Stimulated activated CD4-positive, alpha-beta T cell treated with anti-CD3 and anti-CD28 coated beads, Interleukin-12 subunit alpha, Interleukin-12 subunit beta, amount 100 ng/mL, for 48 hours (primary cell): Measurements from ENCODE around the gene PROSER2.
A peak's percentile ranks its signal among the peaks of the same experiment; 100 is the strongest.

ENCODE experiments used
- DNase-seq, 3 donors: peaks; one replicate each; pipeline ENCODE4 v3.0.0-alpha.2; 2020; ENCODE audit warnings: low read depth in 2 of 3, low spot score in 1 of 3

The PROSER2 gene

DNA sequence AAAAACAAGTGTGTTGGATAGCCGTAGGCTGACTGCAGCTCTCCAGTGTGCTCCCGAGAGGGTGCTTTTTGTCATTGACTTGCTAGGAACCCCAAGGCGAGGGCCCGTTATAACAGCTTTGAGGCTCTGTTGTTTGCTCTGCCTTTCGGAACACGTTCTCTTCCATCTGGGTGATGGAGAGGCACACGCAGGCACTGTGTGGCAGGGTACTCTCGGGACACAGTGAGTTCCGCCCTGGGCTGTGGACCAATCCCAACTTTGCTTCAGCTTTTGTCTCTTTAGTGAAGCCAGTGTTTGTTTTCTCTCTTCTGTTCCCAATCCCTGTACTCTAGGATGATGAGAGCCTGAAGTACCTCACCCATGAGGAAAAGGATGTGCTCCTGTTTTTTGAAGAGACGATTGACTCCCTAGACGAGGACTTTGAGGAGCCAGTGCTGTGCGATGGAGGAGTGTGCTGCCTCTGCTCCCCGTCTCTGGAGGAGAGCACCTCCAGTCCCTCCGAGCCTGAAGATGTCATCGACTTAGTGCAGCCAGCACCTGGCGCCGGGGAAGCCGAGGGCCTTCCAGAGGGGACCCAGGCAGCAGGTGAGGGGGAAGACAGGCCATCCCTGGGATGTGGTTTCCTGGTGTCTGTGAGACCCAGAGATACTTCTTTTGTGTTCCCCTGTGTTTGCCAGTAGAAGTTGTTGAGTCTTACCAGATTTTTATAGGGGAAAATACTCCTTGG is 43.2 kb downstream of the PROSER2 start:
- no peak for DNase-seq

GRCh38 chr10:11869219-11869618 is 46.1 kb downstream of the PROSER2 start:
- no peak for DNase-seq

DNA sequence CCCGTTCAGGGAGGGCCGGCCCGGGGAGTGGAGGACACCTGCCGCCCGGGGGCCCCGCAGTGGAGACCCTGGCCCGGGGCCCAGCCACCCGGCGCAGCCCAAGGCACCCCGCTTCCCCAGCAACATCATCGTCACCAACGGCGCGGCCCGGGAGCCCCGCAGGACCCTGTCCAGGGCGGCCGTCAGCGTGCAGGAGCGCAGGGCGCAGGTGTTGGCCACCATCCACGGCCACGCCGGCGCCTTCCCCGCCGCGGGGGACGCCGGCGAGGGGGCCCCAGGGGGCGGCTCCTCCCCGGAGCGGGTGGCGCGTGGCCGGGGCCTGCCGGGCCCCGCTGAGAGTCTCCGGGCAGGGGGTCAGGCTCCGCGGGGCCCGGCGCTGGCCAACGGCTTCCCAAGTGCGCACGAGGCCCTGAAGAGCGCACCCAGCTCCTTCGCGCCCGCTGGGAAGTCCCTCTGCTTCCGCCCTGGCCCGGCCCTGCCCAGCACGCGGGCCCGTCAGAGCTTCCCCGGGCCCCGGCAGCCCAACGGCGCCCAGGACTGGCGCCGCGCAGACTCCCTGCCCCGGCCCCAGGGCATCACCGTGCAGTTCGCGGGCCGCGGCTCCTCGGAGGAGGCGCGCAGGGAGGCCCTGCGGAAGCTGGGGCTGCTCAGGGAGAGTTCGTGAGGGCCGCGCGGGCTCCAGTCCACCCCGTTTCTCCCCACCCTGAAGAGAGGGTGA is 46.7 kb downstream of the PROSER2 start:
- DNase-seq, result no peak

DNA sequence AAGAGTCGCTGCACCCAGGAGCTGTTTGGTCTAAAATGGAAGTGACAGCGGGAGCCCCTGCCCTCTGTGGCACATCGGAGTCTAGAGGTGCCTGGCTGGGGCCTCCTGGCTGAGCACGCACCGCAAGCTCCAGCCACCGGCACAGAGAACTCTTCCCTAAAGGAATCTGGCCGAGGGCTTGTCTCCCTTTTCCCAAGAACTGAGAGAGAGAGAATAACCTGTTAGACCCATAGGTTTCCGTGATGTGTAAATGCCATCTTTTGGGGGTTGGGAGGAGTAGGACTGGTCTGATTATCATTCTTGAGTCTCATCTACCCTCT is 47.3 kb downstream of the PROSER2 start:
- no peak for DNase-seq

GRCh38 chr10:11870900-11871400 is 47.8 kb downstream of the PROSER2 start:
- DNase-seq, result no peak

GRCh38 chr10:11871466-11871865 is 48.3 kb downstream of the PROSER2 start:
- DNase-seq, result no peak

DNA sequence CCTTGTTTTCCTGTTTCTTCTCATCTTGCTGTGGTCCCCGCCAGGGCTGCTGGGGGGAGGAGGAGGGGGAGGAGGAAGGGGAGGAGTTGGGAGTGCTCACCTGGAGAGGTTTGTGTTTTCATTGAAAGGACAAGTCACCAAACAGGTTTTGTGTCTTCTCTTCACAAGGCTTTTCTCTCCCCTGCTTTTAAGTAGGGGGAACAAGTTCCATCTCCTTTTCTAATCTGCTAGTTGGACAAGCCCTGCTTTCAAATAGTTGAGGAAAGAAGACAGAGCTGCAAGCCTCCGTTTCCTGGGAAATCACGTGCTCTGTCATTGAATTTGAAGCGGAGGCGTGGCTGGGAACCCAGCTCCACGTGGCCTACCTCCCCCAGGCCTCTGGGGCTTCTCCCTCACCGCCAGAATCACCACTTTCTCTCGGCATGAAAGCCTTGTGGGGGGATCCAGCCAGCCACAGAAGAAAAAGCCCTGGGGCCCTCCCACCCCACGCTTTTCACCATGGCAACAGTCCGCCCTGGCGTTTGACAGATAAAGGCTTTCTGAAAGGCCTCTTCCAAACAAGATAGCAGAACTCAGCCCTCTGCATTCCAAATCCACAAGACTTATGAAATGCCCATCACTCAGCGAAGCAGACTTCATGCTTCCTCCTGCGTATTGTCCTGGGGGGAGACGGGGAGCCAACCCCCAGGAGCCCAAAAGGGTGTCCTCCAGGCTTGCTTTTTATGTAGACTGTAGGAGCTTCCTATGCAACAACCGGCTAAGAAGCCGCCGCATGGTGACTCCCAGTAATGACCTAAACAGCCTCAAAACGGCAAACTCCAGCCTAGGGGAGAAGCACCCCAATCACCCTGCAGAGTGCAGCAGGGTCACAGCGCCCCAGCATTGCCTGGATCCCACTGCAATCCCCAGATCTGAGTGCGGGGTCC is 51.7 kb downstream of the PROSER2 start:
- DNase-seq, result peak; percentile 10 to 15 (median 12)

DNA sequence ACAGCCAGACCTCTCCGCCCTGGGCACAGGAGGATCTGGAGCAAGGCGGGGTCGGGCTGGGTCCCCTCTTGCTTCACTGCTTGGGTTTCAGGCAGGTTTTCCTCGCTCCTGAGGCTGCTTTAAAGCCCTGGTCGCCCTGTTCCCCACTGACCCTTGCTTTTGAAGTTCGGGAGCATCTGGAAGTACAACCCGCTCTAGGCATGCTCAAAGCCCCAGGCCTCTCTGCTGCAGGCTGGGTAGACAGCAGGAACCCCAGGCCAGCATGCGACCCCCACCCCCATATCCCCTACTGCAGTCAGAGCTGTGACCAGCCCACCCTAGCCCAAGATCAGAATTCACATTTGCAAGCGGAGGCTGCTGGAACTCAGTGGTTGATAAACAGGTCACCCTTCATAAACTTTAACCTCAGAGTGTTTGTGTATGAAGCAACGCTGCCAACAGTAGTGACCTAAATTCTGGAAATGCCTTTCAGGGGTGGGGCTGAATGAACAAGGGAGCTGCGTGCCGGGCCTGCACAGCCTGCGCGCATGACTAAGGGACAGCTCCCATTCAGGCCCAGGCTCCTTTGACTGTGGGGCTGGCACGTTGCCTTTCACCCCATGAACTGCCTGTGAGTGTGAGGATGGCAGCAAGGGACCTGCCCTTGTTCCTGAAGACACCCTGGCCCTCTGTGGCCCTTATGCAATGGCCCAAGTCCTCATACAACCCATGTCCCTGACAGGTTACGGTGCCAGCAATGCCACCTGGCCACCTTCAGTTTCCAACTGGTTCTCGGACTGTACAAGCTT is 52.5 kb downstream of the PROSER2 start:
- no peak for DNase-seq

GRCh38 chr10:11876324-11876723 is 53.2 kb downstream of the PROSER2 start:
- DNase-seq, result no peak

DNA sequence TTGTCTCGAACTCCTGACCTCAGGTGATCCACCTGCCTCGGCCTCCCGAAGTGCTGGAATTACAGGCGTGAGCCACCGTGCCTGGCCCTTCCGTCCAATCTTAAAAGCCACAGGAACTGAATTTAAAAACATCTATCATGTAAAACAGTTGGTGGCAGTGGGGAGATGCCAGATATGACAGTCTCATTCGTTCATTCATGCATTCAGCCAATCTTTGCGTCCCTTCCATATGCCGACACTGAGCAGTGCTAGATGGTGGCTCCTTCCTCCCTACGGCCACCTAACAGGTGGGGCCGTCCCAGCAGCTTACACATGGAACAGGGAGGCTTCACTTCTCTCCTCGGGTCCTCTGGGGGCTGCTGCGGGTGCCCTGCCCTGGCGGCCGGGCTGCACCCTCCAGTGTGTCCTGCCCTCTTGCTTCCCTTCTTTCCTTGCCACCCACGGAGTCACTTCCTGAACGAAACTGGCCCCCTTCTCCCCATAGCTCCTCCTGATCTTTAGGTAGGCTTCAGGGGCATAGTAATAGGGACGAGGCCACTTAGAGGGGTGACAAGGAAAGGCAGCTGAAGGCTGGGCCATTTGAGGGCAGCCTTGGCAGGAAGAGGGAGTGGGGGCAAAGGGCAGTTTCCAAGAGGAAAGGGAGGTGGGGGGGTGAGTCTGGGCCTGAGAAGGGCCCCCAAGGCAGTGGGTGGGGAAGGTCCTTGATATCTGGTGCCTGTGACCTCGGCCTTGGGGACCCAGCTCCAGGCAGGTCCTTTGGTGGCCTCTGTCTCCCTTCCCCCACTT is 53.8 kb downstream of the PROSER2 start:
- no peak for DNase-seq

DNA sequence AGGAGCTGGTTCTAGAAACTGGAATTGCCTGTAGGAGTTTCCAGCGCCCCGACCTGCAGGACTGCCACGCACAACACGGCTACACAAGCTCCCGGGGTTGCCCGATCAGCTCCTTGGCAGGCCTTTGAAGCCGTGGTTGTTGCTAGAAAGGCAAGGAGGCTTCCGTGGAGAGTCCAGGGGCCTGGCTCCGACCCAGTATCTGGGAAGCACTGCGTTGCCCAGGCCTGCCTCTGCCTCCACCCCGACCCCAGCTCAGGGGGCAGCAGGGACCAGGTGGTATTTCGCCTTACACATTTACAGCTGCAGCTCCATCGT is 54.4 kb downstream of the PROSER2 start:
- no peak for DNase-seq

DNA sequence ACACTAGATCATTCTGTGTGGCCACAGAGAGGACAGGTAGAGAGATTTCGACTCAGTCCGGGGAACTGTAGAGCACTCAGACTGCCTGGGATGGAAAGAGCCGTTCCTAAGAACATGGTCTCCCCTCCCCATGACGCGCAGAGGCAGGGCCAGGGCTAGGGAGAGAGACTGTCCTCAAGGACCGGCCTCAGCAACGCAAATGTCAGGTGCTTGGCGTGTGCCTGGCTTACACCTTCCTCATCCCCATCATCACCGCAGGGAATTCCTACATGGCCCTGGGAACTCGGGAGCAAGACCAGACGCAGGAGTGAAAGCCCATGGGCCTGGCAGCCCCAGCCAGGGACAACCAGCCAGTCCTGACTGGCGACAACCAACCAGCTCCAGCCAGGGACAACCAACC is 55.6 kb downstream of the PROSER2 start:
- DNase-seq, result no peak

GRCh38 chr10:11879387-11880094 is 56.4 kb downstream of the PROSER2 start:
- DNase-seq, result no peak

DNA sequence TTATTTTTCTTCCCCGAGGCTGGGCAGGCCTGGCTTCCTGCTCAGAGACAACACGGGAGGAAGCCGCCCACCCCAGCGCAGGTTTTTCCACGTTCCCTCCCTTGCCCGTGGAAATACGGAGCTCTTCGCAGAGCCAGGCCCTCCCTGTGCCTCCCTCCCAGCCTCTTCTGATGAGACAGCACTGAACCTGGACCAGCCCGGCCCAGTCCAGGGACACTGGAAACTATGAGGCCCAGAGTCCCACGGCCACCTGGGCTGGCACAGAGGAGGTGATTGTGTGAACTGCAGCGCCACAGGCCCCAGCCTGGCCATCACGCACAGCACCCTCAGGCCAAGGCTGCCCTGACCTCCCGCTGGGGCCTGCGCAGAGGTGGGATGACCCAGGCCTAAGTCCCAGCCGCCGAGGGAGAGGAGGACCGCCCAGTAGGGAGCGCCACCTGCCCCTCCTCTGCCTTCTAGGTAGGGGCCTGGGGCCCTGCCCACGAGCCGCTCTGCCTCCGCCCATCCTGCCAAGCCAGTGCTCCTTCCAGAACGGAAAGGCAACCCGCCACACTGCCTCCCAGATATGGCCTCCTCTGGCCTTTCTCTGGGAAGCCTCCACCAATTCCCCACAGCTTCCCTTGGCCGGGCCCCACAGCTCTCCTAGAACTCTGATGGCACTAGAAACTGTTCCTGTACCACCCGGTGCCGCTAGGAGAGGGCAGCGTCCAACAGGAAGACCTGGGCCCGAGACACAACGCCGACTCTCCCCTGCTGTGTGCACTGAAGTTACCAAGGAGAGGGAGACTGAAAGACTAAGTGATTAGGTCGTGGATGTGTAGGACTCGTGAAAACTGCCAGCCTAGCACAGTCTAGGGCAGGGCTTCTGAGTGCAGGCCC is 57.2 kb downstream of the PROSER2 start:
- DNase-seq, result no peak

DNA sequence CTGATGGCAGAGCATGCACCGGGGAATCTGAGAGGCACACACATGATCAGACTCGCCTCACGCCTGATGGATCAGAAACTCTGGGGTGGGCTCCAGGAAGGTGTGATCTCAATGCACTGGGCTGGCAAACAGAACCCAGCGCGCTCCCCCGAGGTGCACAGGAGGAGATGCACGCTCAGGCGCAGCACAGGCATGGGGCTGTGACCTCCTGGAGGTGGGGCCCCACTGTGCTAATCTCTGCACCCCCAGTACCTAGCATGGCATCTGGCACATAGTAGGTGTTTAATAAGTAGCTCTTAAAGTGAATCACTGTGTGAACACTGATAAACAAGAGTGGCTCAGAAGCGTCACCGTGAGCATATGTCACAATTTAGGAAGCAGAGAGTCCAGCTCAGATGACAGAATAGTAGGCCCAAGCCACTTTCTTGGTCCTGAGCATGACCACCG is 57.9 kb downstream of the PROSER2 start:
- no peak for DNase-seq

DNA sequence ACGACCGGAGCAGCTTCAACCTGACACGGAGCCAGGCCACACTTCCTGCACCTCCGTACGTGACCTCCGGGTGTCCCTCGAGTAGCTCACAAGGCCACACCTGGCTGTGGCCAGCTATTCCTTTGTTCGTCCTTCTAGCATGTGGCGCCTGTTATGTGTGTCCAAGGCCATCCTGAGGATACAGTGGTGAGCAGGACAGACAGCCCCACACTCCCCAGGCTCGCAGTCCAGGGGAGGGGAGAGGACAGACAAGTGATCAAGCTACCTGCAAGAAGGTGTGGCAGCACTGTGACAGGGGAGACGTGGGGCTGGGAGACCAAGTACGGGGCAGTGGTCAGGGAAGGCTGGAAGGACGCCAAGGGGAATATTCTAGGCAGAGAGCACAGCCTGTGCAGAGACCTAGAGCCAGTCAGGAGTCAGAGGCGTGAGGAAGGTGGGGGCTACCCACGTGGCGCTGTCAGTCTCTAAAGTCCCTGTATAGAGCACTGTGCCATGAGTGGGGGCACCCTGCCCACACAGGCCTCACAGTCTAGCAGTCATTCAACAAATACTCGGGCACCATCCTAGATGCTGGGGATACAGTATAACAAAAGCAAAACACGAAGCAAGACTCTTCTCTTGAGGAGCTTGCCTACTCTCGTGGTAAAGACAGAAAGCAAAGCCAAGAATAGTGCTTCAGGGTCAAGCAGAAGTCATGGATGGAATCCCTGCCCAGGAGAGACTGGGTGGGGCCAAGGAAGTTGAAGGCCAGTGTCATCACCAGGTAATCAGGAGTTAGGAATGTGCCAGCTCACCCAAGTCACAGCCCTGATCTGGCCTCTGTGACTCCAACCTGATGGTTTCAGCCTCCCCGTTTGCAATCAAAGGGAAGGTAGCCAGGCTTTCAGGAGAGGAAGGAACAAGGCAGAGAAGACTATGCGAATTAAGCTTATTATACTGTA is 58.6 kb downstream of the PROSER2 start:
- no peak for DNase-seq

DNA sequence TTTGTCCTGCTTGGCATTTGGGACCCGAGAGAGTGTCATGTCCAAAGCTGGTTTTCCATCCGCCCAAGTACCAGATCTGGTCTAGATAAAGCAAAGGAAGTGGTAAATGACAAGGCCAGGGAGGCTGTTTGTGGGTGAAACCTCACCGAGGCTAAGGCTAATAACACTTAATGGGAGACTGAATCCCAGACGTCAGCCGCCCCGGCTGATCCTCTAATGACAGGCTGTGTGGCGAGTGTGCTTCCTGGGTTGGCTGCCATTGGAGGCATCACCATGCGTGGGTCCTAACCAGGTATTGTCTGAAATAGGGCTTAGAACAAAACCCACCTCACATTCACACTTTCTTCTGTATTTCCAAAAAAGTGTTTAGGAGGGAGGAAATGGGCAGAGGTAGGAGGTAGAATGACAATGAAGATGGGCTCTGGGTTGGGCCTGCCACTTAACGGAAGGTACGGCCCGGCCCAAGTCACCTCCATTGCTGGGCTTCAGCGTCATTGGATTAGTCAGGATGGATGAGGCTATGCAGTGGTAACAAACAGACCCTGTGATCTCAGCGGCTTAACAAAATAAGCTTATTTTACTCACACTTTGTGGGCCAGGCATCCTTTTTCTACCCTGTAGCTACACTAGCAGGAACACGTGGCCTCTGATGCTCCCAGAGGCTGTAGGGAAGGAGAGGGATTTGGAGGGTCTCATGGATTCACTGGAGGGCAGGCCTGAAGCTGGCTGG is 59.7 kb downstream of the PROSER2 start:
- no peak for DNase-seq
